GM10847 (cell line): ENCODE data around the gene RPL35.

Experiments used
- POLR2A ChIP-seq: IDR thresholded peaks from 2 replicates; pipeline ENCODE4 v1.6.1; 2011; ENCODE audit not compliant: insufficient read length; ENCODE audit errors: extremely low read depth

Gene RPL35

DNA sequence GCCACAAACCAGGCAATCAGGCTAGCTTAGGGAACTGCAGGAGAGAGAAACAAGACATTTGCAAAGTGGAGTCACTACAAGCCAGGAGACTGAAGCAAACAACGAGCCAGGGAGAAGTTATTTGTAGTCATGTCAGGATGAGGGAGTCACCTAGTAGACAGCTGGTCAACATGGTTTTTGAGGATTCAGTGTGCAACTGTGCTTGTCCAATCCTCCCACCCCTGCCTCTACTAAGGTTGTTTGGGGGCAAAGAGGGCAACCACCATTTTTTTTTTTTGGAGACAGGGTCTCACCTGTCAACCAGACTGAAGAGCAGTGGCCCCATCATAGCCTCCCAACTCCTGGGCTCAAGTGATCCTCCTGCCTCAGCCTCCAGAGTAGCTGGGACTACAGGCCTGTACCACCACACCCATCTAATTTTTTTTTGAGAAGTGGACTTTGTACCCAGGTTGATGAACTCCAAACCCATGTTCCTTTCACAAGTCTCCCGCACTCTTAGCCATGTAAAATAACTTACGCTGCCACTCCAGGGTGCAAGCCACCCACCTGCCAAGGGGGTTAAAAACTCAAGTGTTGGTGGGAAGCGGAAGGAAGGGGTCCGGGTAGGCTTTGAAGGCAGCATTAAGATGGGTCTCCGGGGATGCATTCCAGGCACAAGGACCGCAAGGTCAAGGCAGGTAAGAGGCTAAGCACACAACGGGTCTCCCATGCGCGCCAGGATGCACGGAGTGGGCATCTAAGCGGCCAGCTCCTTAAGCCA is 995 bp downstream of the RPL35 start:
- TF ChIP-seq POLR2A = no peak

GRCh38 chr9:124859803-124860581 is 1.8 kb downstream of the RPL35 start:
- TF ChIP-seq POLR2A = no peak

DNA sequence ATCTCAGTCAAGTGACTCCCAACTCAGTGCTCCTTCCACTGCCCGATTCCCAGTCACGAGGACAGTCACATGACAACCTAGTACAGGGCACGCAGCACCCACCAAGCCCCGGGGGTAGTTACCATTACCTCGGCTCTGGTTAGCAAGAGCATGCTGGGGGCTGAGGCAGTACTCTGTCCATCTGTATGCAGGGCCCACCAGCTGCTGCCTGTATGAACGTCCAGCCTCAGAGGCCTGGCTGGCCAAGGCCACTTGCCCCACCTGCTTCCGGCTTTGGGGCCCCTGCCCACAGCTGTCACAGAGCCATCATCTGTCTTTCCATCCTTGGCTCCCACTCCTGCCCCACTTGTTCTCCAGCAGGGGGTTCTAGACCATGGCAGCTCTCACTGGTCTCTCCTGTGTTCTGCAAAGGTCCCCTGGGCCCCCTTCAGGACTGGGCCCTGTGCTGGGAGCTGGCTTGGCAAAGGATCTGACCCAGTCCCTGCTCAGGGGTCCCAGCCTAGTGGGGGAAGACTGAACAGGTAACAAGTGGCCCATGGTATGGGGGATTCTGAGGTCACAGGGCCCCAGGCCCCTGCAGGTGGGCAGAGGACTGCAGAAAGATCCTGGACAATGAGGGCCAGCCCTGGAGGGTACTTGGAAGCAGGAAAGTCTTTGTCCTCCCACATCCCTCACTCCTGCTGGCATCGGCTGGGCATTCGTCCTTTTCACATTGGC is 3.3 kb downstream of the RPL35 start:
- TF ChIP-seq POLR2A = no peak

DNA sequence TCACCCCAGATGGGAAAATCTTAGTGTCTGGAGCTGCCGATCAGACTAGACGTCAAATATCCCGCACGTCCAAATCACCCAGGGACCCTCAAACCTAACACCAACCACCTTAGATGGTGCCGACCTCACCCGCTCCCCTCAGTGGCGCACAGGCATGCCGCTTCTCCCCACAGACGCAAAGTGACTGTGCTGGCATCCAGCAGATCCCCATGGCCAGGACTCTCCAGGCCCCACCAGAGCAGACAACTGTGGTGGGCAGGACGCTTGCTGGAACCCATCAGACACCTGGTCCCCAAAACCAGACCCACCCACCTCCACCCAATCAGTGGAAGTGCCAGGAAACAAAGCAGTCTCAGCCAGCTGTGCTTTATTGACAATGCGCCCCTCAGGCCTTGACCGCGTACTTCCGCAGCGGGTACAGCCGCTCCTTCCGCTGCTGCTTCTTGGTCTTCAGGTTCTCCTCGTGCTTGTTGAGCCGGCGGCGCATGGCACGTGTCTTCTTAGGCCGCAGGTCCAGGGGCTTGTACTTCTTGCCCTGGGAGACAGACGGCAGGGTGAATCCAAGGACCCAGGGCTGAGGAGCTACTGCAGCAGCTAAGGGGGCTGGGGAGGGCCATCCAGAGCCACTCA is 4.1 kb downstream of the RPL35 start:
- no peak for TF ChIP-seq POLR2A

GRCh38 chr9:124855944-124856765 is 5.6 kb downstream of the RPL35 start:
- TF ChIP-seq POLR2A = no peak

DNA sequence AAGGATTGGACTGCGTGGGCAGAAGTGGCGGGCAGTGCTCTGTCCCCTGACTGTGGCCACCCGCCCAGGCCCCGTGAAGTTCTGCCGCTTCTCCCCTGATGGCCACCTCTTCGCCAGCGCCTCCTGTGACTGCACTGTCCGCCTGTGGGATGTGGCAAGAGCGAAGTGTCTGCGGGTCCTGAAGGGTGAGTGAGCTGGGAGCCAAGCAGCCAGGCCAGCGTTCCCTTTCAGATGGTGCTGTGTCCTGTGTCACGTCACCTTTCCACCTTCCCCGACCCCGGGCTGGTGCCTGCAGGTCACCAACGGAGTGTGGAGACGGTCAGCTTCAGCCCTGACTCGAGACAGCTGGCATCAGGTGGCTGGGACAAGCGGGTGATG is 6.2 kb downstream of the RPL35 start:
- no peak for TF ChIP-seq POLR2A

DNA sequence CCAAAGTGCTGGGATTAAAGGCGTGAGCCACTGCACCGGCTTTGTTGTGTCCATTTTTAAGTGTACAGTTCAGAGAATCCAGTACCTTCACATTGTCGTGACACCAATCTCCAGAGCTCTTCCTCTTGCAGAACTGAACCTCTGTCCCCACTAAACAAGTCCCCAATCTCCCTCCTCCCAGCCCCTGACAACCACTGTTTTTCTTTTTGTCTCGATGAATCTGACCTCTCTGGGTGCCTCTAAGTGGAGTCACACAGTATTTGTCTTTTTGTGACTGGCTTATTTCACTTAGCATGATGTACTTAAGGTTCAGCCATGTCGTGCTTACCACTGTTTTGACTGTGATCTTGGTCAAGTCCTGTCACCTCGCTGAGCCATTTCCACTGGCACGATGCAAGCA is 6.9 kb downstream of the RPL35 start:
- no peak for TF ChIP-seq POLR2A

DNA sequence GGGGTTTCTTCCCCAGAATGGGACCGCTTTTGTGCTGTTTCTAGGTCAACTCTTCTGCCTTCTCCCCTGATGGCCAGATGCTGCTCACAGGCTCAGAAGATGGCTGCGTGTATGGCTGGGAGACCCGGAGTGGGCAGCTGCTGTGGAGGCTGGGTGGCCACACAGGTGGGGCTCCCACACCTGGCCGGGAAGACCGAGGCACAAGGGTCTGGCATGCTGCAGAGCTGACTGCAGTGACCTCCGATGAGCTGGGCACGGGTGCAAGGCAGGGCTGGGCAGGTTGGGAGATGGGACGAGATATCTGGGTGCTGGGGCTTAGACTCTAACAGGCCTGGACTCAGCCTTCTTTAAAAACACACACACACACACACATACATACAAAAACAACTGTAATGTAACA is 7.6 kb downstream of the RPL35 start:
- TF ChIP-seq POLR2A = no peak

DNA sequence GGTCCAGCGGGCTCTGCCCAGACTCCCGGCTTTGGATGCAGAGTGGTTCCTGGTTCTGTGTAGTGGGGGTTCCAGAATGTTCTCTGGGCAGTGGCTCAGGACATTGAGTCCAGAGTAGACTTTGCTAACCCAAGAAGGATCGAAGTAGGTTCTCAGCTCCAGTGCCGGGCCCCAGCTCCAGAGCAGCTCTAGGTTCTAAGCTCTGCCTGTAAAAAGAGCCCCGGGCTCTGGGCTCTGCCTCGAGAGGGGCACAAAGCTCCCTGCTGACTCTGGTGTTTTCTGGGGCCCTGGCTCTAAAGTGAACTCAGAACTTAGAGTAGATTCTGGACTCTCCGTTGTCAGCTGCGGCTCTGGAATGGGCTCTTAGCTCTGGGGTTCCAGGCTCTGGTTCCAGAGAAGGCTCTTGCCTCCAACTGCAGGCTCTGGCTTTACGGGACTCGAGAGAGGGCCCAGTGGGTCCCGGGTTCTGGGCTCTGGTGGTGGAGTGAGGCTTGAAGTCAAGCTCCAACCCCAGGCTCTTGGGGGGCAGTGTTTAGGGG is 8.1 kb downstream of the RPL35 start:
- no peak for TF ChIP-seq POLR2A

GRCh38 chr9:124852829-124853531 is 8.8 kb downstream of the RPL35 start, which contains the start of gene WDR38:
Gene WDR38, plus strand, starts transcription at chr9:124853460. Its CDS starts 72 bp downstream, at chr9:124853532.
- no peak for TF ChIP-seq POLR2A

DNA sequence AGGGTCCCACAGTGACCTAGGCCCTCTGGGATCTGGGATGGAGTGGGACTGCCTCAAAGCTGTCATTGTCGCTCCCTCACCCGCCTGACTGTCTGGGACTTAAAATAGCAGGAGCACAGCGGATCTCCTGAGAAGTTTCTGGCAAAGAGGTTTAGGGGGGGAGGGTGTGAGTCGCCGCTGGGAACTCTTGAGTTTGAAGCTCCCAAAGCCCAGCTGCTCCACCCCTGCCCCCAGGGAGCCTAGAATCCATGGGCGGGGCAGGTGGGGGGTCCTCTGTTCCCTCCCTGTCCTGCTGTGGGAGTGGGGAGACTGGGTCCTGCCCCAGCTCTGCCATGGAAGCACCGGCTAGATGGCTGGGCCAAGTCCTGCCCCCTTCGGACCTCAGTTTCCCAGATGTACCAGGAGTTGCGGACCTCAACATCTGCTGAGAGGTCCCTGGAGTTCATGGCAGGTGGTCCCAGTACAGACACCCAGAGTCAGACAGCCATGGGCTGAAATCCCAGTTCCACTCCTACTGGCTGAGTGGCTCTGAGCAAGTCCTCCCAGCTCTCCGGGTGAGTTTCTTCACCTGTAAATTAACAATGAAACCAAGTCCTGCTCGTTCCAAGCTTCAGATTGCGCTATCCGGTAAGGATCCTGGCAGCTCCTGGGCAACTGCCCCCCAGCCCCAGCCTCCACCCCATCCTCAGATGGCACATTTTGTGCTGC is 9.5 kb downstream of the RPL35 start:
- TF ChIP-seq POLR2A = no peak

DNA sequence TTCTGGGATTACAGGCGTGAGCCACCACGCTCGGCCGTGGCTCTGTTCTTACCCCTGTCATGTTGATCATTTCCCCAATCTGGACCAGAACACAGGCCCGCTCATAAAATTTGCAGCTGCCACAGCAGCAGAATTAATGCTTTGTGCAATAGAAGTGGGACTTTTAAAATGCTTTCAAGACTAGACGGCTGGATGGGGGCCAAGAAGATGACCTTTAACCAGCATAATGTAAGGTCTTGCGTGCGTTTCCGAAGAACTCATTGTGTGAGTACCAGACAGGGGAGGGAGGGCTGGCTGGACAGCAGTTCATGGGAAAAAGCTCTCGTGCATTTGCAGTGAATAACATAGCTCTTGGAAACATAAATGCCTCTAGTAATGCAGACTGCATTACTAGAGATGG is 12.0 kb downstream of the RPL35 start:
- no peak for TF ChIP-seq POLR2A

DNA sequence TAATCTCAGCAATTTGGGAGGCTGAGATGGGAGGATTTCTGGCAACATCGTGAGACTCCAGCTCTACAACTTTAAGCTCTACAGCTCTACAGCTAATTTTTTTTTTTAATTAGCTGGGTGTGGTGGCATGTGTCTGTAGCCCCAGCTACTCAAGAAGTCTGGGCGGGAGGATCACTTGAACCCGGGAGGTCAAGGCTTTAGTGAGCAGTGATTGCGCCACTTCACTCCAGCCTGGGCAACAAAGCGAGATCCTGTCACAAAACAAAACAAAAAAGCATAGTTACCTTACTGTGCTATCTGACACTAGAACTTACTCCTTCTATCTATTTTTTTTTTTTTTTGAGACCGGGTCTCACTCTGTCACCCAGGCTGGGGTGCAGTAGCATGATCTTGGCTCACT is 14.8 kb downstream of the RPL35 start:
- TF ChIP-seq POLR2A = no peak
